Femur (tissue), 1 donor: Measurements from ENCODE around the gene KCNT2.
A peak's percentile ranks its signal among the peaks of the same experiment; 100 is the strongest.
"Not testable (repeated sequence)": the region's sequence is repeated elsewhere in the genome, so short reads cannot be mapped to it uniquely, and the experiment has no call there.

Experiments
- DNase-seq: peaks from one replicate; pipeline ENCODE4 v3.0.0-alpha.2; 2017

The KCNT2 gene

DNA sequence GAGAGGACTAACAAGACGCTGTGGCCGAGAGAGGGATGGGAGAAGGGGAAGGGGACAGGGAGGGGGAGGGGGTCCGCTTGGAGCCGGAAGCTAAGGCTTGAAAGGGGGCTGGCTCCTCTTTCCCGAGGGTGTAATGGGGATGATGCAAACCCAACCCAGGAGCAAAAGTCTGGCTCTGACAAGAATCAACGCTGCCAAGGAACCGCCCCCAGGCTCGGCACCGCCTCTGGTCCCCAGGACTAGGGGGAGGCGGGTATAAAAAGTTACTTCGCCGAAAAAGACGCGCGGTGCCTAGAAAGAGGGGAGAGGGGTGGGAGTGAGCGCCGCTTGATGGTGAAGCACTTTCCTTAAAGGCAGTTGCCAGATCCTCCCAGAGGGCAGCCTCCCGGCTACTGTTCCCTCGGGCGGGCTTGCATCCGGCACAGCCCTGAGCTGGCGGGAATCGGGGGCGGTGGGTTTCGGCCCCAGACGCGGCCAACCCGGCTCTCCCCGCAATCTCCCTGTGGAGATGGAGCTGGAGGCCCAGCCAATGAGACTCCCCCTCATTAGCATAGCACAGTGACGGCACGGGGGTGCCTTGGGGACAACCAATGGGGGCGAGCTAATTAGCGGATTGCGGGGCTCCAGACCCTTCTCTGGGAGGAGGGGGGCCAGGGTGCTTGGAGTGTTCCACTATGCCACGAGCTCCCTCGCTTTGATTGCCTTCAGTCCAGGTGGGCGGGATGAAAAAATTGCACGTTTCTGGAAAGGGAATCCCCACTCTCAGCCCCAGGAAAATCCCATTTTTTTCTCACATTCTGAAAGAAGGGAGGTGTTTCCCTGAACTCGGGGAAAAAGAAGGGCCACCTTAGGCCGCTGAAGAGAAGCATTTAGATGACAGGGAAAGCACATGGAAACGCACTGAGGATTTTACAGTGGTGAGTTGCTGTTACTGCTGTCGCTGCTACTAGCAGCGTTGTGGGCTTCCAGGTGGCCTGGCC, at the start of gene KCNT2:
Gene KCNT2, minus strand, starts transcription at position 51 of the 980 bp plus-strand sequence. CDS start 131 bp downstream, outside the sequence.
- peak; percentile 88 for DNase-seq

GRCh38 chr1:196655494-196655893, 47.3 kb upstream of the KCNT2 start:
- DNase-seq = no peak

DNA sequence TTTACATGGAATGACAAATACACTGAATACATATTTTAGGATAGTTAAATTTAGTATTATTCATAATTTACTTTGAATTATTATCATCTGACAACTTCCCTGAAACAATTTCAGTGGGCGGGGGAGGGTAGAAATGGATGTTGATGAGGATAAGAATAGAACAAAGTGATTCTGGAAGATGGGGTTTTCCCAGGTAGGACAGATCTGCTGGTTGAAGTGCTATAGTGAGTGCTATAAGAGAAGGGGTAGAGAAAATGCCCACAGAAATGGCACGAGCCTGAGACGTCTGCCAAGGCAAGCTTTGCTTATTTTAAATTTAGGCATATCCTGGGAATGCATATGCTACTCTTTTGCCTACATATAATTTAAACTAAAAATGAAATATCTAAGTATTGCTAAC, 46.8 kb upstream of the KCNT2 start:
- no peak for DNase-seq

DNA sequence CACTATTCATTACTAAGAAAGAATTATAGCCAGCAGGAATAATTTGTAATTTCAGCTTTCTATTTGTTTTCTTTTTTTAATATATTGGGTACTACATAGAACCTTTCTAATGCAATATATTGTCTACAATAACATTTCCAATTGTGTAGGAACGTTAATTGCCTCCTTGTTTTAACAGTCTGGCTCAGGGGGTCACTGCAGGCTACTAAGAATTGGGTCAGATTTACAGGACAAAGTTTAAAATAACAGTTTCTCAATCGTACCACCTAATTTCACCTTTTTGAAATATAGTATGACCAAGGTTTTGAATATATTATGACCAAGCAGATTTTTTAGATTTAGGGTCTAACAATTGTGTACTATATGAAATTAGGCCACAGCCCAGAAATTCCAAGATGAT, 46.0 kb upstream of the KCNT2 start:
- no peak for DNase-seq

GRCh38 chr1:196651637-196652215, 43.5 kb upstream of the KCNT2 start, which contains the start of gene CFH:
CFH (plus strand) TSS chr1:196652043; CDS start chr1:196652118, 75 bp downstream.
- DNase-seq = peak; percentile 46

GRCh38 chr1:196651079-196651478, 42.8 kb upstream of the KCNT2 start:
- no peak for DNase-seq

- peak; percentile 41 for DNase-seq
Measured at GRCh38 chr1:196650403-196650802, 42.2 kb upstream of the KCNT2 start.

- DNase-seq = no peak
Measured at GRCh38 chr1:196649990-196650389, 41.8 kb upstream of the KCNT2 start.

GRCh38 chr1:196640976-196641375, 32.7 kb upstream of the KCNT2 start:
- no peak for DNase-seq

DNA sequence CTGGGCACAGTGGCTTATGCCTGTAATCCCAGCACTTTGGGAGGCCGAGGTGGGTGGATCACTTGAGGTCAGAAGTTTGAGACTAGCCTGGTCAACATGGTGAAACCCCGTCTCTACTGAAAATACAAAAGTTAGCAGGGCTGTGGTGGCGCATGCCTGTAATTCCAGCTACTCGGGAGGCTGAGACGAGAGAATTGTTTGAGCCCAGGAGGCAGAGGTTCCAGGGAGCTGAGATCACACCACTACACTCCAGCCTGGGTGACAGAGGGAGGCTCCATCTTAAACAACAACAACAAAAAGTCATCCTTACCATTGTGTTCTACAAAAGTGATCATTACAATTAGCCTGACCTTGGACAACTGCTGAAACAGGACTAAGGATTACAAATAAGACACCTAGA, 31.1 kb upstream of the KCNT2 start:
- DNase-seq = not testable (repeated sequence)

- no peak for DNase-seq
Measured at GRCh38 chr1:196638466-196638865, 30.2 kb upstream of the KCNT2 start.

- no peak for DNase-seq
Measured at GRCh38 chr1:196637606-196638005, 29.4 kb upstream of the KCNT2 start.

- DNase-seq = no peak
Measured at GRCh38 chr1:196628838-196629237, 20.6 kb upstream of the KCNT2 start.

GRCh38 chr1:196623079-196623478, 14.8 kb upstream of the KCNT2 start:
- DNase-seq = no peak

DNA sequence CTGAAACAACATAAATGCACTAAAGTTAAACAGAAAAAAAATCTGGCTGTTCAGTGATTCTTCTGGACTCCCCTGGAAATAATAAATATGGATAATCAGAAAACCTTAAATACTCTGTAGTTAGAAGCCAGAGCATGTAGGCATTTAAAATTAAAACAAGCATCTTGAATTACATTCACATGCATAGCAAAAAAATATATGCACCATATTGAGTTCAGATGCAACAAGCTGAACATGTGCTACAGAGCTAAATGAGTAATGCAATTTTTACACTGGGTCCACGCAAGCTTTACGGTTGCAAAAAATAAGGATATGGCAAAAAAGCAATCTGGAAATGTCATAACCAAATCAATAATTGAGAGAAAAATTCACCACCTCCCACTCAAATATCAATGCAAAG, 11.5 kb upstream of the KCNT2 start:
- DNase-seq = no peak

DNA sequence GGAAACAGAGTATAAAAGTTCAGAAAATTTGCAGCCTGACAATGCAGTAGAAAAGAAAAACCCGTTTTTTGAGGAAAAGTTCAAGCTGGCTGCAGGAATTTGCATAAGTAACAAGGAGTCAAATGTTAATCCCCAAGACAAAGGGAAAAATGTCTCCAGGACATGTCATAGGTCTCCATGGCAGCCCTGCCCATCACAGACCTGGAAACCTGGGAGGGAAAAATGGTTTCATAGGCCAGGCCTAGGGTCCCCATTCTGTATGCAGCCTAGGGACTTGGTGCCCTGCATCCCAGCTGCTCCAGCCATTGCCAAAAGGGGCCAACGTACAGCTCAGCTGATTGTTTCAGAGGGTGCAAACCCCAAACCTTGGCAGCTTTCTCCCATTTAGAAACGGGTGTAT, 3.6 kb upstream of the KCNT2 start:
- DNase-seq = no peak

- no peak for DNase-seq
Measured at GRCh38 chr1:196609370-196609737, 1.1 kb upstream of the KCNT2 start.

DNA sequence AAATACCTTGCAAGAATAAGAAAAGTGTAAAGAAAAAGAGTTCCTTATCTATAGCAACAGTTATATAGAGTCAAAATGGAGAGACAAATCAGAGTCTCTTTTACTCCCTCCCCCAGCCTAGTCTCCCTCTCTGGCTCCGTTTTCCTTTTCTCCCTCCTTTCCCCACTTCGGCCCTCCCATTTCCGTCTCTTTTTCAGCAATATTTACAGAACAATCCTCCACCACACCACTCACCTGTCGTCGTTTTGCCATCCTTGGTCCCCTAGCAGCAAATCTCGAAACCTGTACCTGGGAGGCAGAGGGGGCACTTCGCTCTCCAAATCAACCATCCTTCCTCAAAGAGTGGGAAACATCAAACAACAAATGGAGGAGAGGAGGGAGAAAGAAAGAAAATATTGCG, 259 bp downstream of the KCNT2 start:
- no peak for DNase-seq

- DNase-seq = no peak
Measured at GRCh38 chr1:196603651-196604050, 4.6 kb downstream of the KCNT2 start.

- DNase-seq = no peak
Measured at GRCh38 chr1:196598942-196599748, 9.1 kb downstream of the KCNT2 start.

DNA sequence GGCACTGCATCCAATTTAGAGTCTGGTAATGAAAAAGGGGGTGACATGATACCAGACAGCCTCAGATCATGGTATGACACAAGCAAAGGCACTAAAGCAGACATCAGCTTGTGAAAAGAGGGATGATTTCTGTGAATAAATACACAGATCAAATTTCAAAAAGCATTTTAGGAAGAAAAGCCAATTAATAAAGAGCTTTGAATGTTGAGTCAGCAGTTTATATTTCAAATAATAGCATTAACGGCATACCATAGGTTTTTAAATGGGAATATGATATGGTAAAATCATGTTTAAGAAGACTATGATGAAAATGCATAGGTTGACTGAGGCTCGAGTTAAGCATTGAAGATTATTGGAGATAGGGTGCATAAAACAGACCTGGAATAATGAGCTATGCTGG, 13.5 kb downstream of the KCNT2 start:
- no peak for DNase-seq

DNA sequence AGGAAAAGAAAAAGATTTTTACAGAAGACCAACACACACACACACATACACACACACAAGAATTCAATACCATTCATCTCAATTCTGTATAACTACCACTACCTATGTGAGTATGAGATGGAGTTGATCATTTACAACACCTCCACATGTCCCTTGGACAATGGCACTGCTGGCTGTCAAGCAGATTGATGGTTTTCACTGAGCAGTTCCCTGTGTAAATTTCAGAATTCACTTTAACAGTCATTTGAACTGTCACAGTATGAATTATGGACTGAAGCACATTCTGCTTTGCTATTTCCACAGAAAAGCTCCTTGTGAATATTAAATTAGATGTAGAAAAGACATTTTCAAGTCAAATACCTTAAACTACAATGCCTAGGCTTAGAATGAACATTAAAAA, 14.3 kb downstream of the KCNT2 start:
- no peak for DNase-seq

GRCh38 chr1:196590959-196591358, 17.3 kb downstream of the KCNT2 start:
- no peak for DNase-seq
